Activated CD4-positive, CD25-positive, alpha-beta regulatory T cell treated with anti-CD3 and anti-CD28 coated beads, Interleukin-2, amount 50 U/mL, for 16 hours (primary cell): Measurements from ENCODE around the gene PSORS1C1.
A peak's percentile ranks its signal among the peaks of the same experiment; 100 is the strongest.
"Not testable (repeated sequence)": the region's sequence is repeated elsewhere in the genome, so short reads cannot be mapped to it uniquely, and the experiment has no call there.

Experiments used
- DNase-seq: peaks from one replicate; pipeline ENCODE4 v3.0.0-alpha.2; 2020; ENCODE audit warnings: low read depth, low spot score

PSORS1C1 gene

DNA sequence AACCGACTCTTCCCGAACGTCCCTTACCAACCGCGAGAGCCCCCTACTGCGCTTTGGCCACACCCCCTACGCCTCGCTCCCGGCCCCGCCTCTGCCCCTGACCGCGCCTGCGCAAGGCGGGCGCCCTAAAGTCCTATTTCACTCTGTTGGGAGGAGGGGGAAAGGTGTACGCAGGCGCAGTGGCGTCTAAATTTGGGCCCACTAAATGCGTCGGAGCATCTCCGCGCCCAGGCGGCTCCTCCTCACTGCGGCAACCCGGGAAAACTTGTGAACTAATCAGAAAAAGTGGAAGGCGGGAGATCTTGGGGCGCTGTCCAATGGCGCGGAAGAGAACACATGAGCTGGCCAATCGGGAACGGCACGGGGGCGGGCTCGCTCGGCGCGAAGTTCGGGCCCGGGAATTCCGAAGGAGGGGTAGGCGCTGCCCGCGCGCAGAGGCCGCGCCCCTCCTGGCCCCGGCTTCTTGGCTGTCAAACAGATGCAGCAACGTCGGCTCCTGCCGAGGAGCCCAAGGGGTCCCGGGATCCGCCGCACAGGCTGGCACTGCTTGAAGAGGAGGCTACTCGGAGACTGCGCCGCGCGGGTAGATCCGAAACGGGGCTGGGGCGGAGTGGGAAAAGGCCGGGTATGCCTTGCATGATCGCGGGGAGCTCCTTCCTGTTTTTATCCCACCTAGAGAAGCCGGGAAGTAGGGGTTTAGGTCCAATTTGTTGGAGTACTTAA, 43.7 kb downstream of the PSORS1C1 start, which contains the start of gene TCF19:
TSS of gene TCF19 (plus strand) at position 450 of the 723 bp plus-strand sequence. CDS start 881 bp downstream, outside the sequence.
- DNase-seq = peak; percentile 99

DNA sequence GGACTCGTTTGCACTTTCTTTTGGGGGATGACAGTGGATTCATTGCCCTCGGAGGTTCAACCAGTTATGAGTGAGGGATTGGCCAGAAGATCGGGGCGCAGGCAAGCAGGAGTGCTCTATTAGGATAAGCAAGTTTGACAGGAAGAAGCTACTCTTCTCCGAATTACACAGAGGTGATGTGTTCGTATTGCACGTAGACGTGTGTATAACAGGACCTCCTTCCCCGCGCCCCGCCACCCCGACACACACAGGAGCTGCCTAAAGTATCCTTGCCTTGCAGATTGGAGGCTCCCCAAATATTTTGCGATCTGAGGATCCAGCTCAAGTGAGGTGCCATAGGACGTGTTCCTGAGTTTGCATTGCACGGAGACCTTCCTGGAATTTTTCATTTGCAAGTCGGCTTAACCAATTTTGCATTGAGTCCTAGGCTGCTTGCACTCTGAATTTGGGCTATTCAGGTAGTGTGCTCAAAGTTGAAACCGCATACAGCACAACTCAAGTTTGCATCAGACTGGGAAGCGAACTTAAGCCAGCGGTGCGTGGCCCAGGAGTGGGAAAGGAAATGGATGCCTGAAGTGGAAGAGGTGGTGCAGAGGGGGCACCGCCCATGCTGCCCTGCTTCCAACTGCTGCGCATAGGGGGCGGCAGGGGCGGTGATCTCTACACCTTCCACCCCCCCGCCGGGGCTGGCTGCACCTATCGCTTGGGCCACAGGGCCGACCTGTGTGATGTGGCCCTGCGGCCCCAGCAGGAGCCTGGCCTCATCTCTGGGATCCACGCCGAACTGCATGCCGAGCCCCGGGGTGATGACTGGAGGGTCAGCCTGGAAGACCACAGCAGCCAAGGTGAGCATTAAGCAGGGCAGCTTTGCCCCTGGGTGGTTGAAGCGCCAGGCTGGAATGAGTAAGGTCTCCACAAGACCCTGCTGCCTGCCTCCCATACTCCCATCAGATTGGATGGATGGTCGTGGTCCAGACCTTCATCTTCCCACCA, 44.6 kb downstream of the PSORS1C1 start:
- DNase-seq = no peak

DNA sequence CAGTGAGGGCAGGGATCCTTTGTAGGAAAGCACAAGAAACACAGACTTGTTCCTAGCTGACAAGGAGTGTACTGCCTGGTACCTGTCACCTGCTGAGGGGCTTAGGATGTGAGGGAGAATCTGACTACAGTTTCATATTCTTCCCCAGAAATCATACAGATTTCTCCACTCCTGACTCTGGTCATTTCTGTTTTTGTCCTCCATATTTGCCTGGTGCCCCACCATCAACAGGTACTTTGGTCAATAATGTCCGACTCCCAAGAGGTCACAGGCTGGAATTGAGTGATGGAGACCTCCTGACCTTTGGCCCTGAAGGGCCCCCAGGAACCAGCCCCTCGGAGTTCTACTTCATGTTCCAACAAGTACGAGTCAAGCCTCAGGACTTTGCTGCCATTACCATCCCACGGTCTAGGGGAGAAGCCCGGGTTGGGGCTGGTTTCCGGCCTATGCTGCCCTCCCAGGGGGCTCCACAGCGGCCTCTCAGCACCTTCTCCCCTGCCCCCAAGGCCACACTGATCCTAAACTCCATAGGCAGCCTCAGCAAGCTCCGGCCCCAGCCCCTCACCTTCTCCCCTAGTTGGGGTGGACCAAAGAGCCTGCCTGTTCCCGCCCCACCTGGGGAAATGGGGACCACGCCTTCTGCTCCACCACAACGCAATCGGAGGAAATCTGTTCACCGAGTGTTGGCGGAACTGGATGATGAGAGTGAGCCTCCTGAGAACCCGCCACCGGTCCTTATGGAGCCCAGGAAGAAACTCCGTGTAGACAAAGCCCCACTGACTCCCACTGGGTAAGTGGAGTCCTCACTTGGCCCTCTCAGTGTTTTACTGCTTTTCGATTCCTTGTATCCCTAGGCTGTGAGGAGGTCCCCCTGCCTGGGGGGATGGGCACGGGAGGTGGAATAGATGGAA, 46.9 kb downstream of the PSORS1C1 start:
- no peak for DNase-seq

DNA sequence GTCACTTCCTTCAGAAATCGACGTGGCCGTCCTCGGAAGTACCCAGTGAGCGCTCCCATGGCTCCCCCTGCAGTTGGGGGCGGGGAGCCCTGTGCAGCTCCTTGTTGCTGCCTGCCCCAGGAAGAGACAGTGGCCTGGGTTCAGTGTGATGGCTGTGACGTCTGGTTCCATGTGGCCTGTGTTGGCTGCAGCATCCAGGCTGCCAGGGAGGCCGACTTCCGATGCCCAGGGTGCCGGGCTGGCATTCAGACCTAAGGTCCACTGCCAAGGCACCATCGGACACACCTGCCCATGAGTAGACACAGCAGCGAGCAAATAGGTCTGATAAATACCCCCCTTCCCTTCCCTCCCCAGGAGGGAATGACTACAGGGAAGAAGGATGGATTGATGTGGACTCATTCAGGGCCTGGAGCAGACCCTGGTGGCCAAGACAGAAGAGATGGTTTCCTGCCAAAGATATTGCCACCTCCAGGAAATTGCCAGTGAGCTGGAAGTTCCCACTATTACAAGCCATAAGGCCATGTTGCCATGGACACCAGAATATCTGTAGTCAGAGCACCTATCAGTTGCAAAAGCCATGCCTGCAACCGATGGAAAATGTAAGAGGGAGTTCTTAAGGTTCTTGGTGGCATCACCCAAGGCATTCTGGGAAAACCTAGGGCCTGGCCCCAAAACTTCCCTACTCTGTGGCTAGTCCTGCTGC, 48.0 kb downstream of the PSORS1C1 start:
- no peak for DNase-seq

DNA sequence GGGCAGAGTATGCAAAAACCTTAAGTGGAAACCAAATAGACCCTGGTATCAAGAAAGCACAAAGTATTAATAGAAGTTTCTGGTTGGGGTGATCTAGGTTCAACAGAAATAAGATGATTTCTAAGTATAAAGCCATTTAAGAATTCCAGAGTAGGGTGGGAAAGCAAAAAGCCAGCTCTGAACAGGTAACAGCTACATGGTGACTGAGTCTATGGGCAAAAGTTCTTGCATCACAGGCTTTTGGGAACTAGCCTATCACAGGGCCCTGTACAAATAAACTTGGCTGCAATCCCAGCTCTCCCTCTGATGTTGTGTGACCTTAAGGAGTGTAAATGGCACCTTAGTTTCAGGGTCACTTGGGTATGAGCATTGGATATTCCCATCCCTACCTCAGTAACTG, 49.3 kb downstream of the PSORS1C1 start:
- DNase-seq = no peak

DNA sequence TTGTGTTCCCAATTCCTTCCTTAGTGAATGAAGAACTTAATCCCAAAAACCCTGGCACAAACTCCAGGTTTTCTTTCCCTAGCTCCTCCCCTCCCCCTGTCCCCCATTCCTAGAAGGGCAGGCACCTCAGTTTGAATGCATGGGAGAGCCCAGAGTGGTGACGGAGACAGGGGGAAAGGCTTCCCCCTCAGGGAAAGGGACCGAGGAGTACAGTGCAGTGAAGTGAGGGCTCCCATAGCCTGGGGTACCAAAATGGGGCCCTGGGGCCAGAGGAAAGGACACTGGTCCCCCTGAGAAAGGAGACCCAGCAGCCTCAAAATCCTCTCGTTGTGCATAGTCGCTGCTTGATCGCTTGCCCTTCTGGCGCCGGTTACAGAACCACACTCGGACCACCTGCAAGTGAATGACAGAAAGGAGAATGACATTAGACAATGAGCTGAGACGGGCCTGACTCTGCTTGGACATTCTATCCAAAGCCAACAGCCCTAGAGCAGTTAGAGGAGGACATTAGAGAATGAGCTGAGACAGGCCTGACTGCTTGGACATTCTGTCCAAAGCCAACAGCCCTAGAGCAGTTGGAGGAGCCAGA, 50.0 kb downstream of the PSORS1C1 start:
- DNase-seq = not testable (repeated sequence)

DNA sequence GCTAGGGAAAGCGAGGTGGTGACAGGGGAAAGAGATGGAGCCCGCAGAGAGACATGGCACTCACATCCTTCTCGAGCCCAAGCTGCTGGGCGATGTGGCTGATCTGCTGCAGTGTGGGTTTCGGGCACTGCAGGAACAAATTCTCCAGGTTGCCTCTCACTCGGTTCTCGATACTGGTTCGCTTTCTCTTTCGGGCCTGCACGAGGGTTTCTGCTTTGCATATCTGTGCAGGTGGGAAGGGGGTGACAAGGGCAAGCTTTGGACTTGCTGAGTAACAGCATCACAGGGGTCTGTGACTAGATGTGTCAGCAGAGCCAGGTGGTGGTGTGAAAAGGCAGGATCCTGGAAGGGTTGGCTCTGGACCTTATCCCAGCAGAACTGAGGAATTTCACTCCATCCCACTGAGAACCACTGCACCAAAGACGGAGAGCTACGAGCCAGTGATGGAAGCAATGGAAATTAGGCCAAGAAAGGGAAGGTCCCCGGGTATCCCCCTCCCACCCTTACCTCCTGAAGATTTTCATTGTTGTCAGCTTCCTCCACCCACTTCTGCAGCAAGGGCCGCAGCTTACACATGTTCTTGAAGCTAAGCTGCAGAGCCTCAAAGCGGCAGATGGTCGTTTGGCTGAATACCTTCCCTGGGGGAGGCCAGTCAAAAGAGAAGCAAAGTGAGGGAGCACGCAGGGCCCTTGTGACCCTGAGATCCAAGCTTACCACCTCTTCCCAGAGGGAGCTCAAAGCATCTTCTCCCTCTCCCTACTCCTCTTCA, 50.6 kb downstream of the PSORS1C1 start:
- DNase-seq = not testable (repeated sequence)

DNA sequence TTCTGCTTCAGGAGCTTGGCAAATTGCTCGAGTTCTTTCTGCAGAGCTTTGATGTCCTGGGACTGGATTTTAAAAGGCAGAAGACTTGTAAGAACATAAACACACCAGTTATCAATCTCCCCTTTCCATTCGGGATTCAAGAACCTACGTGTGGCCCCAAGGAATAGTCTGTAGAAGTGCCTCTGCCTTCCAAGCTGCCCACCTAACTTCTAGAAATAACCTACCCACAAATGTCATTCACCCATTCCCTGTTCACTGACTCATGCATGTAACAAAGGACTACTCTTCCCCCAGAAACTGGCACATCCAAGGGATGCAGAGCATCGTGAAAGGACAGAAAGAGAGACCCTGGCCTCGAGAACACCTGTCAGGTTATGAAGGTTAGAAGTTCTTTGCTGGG, 51.4 kb downstream of the PSORS1C1 start:
- no peak for DNase-seq

DNA sequence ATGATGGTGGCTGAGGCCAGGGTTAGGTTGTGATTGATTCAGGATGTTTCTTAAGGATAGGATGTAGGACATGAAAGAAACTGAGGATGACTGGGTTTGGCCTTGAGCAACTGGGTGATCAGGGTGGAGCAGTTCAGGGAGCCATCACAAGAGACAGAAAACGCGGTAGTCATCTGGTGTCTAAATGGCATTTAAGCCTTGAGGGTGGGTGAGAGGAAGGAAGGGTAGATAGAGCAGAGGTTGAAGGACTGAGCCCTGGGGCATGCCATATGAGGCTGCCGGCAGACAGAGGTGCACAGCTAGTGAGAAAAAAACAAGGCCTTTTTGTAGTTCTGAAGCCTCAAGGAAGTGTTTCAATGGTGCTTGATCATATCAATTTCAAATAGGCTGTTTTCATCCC, 54.0 kb downstream of the PSORS1C1 start:
- DNase-seq = no peak

DNA sequence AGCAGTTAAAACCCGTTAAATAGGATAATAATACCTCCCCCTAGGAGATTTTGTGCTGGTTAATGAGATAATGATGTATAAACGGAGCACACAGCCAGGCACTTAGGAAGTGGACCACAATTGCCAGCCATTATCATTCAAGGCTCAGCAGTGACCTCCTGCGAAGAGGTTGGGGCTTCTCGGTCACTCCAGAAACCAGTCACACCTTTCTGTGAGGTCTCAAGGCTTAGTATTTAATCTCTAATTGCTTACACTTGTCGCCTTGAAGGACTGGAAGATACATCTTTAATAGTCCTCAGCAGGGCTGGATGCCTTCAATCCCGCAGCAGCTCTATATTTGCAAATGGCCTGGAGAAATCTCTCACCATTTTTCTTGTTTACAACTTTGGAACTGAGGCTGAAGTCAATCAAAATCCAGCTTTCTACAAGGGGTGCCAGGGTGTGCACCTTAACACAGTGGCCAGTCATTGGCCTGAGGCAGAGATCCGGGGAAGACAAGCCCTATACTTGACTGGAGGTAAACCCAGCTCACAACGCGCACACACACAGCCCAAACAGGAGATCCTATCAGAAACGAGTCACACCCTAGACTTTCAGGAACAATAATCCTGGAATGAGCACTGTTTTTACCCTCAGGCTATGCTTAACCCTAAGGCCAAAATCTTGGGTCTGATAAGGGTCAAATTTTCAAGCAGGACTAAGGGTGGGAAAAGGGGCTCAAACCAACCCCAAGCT, 54.7 kb downstream of the PSORS1C1 start:
- no peak for DNase-seq

DNA sequence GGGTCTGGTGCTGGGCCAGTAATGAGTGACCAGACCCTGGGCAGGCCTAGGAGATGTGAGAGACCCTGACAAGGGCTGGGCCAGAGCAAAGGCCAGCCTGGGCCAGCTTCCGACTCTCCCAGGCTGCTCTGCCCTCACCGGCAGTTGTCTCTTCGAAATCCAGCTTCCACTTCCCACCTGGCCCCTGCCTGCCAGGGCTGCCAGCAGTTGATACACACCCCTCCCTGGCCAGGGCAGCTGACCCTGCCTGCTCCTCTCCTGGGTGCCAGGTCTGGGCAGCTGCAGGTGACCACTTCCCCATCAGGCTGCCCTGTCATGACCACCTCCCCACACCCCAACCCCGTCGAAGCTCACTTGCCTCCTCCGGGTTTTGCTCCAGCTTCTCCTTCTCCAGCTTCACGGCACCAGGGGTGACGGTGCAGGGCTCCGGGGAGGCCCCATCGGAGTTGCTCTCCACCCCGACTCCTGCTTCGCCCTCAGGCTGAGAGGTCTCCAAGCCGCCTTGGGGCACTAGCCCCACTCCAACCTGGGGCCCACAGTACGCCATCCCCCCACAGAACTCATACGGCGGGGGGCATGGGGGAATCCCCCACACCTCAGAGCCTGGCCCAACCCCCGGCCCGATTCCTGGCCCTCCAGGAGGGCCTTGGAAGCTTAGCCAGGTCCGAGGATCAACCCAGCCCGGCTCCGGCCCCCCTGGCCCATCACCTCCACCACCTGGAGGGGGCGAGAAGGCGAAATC, 55.4 kb downstream of the PSORS1C1 start:
- not testable (repeated sequence) for DNase-seq

DNA sequence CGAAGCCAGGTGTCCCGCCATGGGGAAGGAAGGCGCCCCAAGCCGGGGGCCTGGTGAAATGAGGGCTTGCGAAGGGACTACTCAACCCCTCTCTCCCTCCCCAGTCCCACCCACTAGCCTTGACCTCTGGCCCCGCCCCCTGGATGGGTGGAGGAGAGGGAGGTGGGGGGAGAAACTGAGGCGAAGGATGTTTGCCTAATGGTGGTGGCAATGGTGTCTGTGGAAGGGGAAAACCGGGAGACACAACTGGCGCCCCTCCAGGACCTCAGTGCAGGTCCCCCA, 55.9 kb downstream of the PSORS1C1 start, which contains the start of gene POU5F1:
TSS of gene POU5F1 (minus strand) at position 83 of the 282 bp plus-strand sequence. CDS start at position 21, 62 bp downstream.
- no peak for DNase-seq

DNA sequence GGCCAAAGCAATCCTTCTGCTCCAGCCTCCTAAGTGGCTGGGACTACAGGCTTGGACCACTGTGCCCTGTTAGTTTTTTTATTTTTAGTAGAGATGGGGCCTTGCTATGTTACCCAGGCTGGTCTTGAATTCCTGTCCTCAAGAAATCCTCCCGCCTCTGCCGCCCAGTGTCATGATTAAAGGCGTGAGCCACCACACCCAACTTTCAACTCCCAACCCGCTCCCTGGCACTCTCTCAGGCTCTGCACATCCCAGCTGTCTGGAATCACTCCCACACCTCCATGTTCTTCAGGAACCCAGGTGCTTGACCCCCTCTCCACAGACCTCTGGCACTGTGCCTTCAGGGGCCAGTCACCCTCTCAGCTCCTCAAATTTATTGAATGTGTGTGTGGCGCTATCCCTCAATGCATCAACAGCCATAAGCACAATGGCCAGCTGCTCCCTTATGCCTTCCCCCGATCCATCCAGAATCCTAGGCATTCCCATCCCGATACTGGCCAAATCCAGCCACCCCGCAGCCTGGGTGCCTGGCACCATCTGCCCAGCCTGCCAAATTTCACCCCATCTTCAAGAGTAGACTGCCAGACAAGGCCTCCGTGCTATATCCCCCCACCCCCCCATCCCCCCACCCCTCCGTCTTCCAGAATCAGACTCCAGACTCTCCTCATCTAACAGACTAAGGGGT, 56.5 kb downstream of the PSORS1C1 start:
- no peak for DNase-seq

DNA sequence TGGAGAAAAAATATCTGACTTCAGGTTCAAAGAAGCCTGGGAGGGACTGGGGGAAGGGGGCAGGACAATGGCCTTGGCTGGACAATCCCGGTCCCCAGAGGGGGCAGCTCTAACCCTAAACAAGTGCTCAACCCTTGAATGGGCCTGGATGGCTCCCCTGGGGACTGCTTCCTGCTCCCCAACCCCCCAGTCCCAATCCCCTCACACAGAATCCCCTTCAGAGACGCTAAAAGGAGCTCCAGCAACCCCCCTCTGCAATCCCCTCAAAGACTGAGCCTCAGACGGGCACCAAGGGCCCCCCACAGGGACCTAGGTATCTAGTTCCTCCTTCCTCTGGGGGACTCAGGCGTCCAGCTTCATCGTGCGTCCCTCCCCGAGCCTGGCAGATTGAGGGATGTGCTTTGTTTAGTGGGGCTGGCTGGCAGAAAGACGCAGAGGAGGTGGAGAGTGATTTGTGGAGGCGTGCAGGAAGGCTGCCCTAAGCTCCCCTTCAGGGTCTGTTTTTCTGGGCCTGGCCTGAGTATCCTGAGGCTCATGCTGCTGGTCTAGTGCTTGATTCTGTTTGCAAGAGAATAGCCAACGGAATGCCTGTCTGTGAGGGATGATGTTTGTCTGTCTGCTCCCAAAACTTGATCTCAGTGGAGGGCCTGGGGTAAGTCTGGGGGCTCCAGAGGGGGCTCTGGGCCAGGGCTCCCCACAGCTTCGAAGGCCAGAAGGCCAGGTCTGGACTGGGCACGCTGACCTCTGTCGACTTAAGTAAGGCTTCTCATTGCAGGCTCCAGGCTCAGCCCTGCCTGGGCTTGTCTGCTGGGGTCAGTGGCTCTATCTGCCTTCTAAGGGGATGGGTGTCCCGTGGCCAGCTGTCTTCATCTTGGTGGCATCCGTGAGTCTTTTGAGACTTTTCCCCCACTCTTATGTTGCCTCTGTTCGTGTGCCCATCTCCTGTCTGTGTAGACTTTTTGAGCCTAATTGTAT, 57.6 kb downstream of the PSORS1C1 start:
- no peak for DNase-seq

DNA sequence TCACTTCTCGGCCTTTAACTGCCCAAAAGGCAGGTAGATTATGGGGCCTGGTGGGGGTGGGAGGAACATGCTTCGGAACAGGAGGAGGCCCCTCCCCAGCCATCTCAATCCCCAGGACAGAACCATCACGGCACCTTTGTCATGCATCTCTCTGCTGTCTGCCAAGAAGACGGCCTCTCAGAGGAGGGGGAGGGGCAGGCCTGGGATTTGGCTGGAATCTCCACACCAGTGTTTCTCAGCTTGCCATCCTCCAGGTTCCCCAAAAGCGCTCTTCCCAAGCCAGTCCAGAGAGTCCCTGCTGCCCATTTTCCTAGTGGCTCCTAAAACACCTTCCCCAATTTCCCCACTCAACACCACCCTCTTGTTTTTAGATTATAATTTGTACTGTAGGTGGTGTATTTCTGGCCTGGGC, 58.4 kb downstream of the PSORS1C1 start:
- no peak for DNase-seq

DNA sequence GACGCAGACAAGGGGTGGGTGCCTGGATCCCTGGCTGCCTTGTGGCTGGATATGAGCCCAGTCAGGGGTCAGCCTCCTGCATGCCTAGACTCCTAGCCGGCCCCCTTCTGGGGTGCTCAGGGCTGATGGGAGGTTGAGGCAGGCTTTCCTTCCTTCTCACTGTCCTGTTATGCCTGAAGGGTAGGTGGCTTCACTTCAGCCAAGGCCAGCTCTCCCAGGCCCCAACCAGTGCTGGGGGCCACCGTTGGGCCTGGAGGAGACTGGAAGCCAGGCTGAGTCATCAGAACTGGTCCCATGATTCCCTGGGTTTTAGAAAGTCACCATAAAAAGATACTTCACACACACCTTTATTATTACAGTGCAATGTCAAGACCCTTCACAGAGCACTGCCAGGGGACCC, 58.8 kb downstream of the PSORS1C1 start:
- DNase-seq = no peak

DNA sequence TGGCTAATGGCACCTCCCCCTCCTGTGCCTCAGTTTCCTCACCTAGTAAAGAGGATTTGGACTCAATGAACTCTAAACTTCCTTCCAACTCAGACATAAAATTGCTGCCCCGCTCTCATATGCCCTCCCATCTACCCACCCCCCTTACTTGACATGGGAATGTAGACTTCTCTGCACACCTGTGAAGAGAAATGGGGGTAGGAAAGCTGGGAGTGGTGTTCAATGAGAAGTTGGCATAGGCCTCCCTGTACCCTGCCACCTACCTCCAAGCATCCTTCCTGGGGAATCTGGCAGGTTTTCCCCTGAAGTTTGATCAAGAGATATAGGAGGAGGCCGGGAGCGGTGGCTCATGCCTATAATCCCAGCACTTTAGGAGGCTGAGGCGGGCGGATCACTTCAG, 59.8 kb downstream of the PSORS1C1 start:
- DNase-seq = no peak
